Measurements from ENCODE around the gene TAMALIN.
A peak's percentile ranks its signal among the peaks of the same experiment; 100 is the strongest.

TAMALIN gene

GRCh38 chr12:52007158-52007921 is 594 bp downstream of the TAMALIN start:
- H3K9ac ChIP-seq (ENCODE audit: low read depth, low read length, poor library complexity, severe bottlenecking) = peak overlapping the region; percentile 72
- peak overlapping the region; percentile 90 for H2AFZ ChIP-seq (ENCODE audit: low read length)
- no peaks in the 10 kb centered on the region for H4K20me1 ChIP-seq (ENCODE audit: insufficient read depth, low read length, poor library complexity, severe bottlenecking)
- H3K4me2 ChIP-seq (ENCODE audit: low read depth, low read length, poor library complexity, severe bottlenecking) = peak overlapping the region; percentile 90
- peaks cover 29% of the 10 kb centered on the region for H3K4me1 ChIP-seq (ENCODE audit: insufficient read depth, low read length, poor library complexity, severe bottlenecking)
- no peaks in the 10 kb centered on the region for H3K9me3 ChIP-seq (ENCODE audit: insufficient read depth, low read depth, low read length)
- TF ChIP-seq, protein P1, sequence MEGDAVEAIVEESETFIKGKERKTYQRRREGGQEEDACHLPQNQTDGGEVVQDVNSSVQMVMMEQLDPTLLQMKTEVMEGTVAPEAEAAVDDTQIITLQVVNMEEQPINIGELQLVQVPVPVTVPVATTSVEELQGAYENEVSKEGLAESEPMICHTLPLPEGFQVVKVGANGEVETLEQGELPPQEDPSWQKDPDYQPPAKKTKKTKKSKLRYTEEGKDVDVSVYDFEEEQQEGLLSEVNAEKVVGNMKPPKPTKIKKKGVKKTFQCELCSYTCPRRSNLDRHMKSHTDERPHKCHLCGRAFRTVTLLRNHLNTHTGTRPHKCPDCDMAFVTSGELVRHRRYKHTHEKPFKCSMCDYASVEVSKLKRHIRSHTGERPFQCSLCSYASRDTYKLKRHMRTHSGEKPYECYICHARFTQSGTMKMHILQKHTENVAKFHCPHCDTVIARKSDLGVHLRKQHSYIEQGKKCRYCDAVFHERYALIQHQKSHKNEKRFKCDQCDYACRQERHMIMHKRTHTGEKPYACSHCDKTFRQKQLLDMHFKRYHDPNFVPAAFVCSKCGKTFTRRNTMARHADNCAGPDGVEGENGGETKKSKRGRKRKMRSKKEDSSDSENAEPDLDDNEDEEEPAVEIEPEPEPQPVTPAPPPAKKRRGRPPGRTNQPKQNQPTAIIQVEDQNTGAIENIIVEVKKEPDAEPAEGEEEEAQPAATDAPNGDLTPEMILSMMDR (conservative IDR thresholded peaks at IDR 0.05; ENCODE audit: low read length) = no peak
- TF ChIP-seq EZH2phosphoT487 (IDR thresholded peaks at IDR 0.05; ENCODE audit: borderline replicate concordance) = no peak
- peak overlapping the region; percentile 80 for H3K4me3 ChIP-seq (ENCODE audit: low read length, poor library complexity, severe bottlenecking)
- no peaks in the 10 kb centered on the region for H3K79me2 ChIP-seq (ENCODE audit: insufficient read depth, low read length)
- H3K36me3 ChIP-seq (ENCODE audit: insufficient read depth, low read length) = no peaks in the 10 kb centered on the region
- H3K9me2 ChIP-seq (replicated peaks; ENCODE audit: low read depth, low read length) = no peaks in the 10 kb centered on the region
- peaks cover 4% of the 10 kb centered on the region for H3K27me3 ChIP-seq (ENCODE audit: insufficient read depth, low read length, poor library complexity, severe bottlenecking)
- H3F3A ChIP-seq (ENCODE audit: low read depth) = no peaks in the 10 kb centered on the region

- Histone ChIP-seq H3K4me2 (ENCODE audit: low read depth, low read length, poor library complexity, severe bottlenecking) (peak overlapping the region; percentile 90), H3K9ac (ENCODE audit: low read depth, low read length, poor library complexity, severe bottlenecking) (peak overlapping the region; percentile 72), H3K4me1 (ENCODE audit: insufficient read depth, low read length, poor library complexity, severe bottlenecking) (peaks cover 29% of the 10 kb centered on the region), H3K9me2 (replicated peaks; ENCODE audit: low read depth, low read length) (no peaks in the 10 kb centered on the region), H3K36me3 (ENCODE audit: insufficient read depth, low read length) (no peaks in the 10 kb centered on the region), H3K4me3 (ENCODE audit: low read length, poor library complexity, severe bottlenecking) (peak overlapping the region; percentile 80), H3K27me3 (ENCODE audit: insufficient read depth, low read length, poor library complexity, severe bottlenecking) (peaks cover 4% of the 10 kb centered on the region), H3K9me3 (ENCODE audit: insufficient read depth, low read depth, low read length) (no peaks in the 10 kb centered on the region), H2AFZ (ENCODE audit: low read length) (no peak overlapping the region), H3K79me2 (ENCODE audit: insufficient read depth, low read length) (no peaks in the 10 kb centered on the region), H4K20me1 (ENCODE audit: insufficient read depth, low read length, poor library complexity, severe bottlenecking) (no peaks in the 10 kb centered on the region), H3F3A (ENCODE audit: low read depth) (no peaks in the 10 kb centered on the region)
- TF ChIP-seq EZH2phosphoT487 (IDR thresholded peaks at IDR 0.05; ENCODE audit: borderline replicate concordance) = no peak
- TF ChIP-seq, protein P1 (conservative IDR thresholded peaks at IDR 0.05; ENCODE audit: low read length) = no peak
Observed at GRCh38 chr12:52007982-52008510, 1.3 kb downstream of the TAMALIN start.

DNA sequence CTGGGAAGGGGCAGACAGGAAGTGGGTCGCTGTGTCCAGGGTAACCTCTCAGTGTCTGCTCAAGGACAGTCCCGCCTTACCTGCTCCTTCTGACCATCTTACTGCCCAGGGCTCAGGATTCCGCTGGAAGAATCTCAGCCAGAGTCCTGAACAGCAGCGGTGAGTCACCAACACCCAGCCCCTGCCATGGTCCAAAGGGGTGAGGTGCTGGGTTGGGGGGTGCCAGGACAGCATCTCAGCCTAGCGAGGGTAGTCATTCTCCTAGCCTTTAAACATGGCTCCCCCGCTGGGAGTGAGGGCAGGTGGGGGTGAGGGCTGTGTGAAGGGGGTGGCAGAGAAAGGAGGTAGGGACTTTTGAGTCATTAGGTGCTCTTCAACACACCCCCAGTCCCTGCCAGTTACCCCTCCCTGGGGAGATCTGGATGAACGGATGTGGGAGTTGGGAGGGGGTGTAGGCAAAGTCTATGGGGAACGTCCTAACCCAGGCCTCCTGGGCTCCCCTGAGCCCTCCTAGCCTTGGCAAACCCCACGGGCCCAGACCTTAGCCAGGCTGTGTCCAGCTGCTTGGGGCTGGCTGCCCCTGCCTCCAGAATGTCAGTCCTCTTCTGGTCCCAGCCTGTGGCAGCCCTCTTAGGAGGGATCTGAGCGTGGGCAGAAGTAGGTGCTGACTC is 2.5 kb downstream of the TAMALIN start:
- no peaks in the 10 kb centered on the region for H3F3A ChIP-seq (ENCODE audit: low read depth)
- no peaks in the 10 kb centered on the region for H4K20me1 ChIP-seq (ENCODE audit: insufficient read depth, low read length, poor library complexity, severe bottlenecking)
- no peak overlapping the region for H3K9ac ChIP-seq (ENCODE audit: low read depth, low read length, poor library complexity, severe bottlenecking)
- peaks cover 4% of the 10 kb centered on the region for H3K27me3 ChIP-seq (ENCODE audit: insufficient read depth, low read length, poor library complexity, severe bottlenecking)
- H3K9me3 ChIP-seq (ENCODE audit: insufficient read depth, low read depth, low read length) = no peaks in the 10 kb centered on the region
- no peaks in the 10 kb centered on the region for H3K9me2 ChIP-seq (replicated peaks; ENCODE audit: low read depth, low read length)
- H2AFZ ChIP-seq (ENCODE audit: low read length) = no peak overlapping the region
- peaks cover 33% of the 10 kb centered on the region for H3K4me1 ChIP-seq (ENCODE audit: insufficient read depth, low read length, poor library complexity, severe bottlenecking)
- TF ChIP-seq EZH2phosphoT487 (IDR thresholded peaks at IDR 0.05; ENCODE audit: borderline replicate concordance) = no peak
- TF ChIP-seq, protein P1 (conservative IDR thresholded peaks at IDR 0.05; ENCODE audit: low read length) = no peak
- H3K4me3 ChIP-seq (ENCODE audit: low read length, poor library complexity, severe bottlenecking) = no peak overlapping the region
- H3K36me3 ChIP-seq (ENCODE audit: insufficient read depth, low read length) = no peaks in the 10 kb centered on the region
- H3K4me2 ChIP-seq (ENCODE audit: low read depth, low read length, poor library complexity, severe bottlenecking) = peak overlapping the region; percentile 90
- H3K79me2 ChIP-seq (ENCODE audit: insufficient read depth, low read length) = no peaks in the 10 kb centered on the region
